Neutrophil (primary cell): ENCODE measurements around the gene ZNF627.
A peak's percentile ranks its signal among the peaks of the same experiment; 100 is the strongest.
"Not testable (repeated sequence)": the region's sequence is repeated elsewhere in the genome, so short reads cannot be mapped to it uniquely, and the experiment has no call there.

Source experiments
- H3K27ac ChIP-seq: fragments of 200-600 bp; sonication (generic); 2 replicates; pipeline ENCODE4 v1.5.1; 2016; ENCODE audit warnings: mild to moderate bottlenecking, moderate library complexity
- H3K27me3 ChIP-seq: fragments of 200-600 bp; sonication (generic); 2 replicates; pipeline ENCODE4 v1.6.0; 2016; ENCODE audit warnings: mild to moderate bottlenecking
- H3K36me3 ChIP-seq: fragments of 200-600 bp; sonication (generic); 2 replicates; pipeline ENCODE4 v1.5.1; 2017
- H3K4me1 ChIP-seq, 2 experiments: fragments of 200-600 bp in 1 of 2; sonication (generic) in 1 of 2; 1 replicate in 1 of 2; 2 replicates in 1 of 2; pipeline versions ENCODE4 v1.5.1 to v1.6.1; 2013 to 2016; ENCODE audit warnings: low read depth in 1 of 2, low read length in 1 of 2, mild to moderate bottlenecking in 1 of 2, moderate library complexity in 1 of 2; ENCODE audit not compliant: control insufficient read depth in 1 of 2, insufficient read depth in 1 of 2
- H3K4me3 ChIP-seq, 2 experiments: fragments of 200-600 bp in 1 of 2; sonication (generic) in 1 of 2; 1 replicate in 1 of 2; 2 replicates in 1 of 2; pipeline ENCODE4 v1.5.1; 2013 to 2016; ENCODE audit warnings: low read depth in 1 of 2, low read length in 1 of 2, mild to moderate bottlenecking in 1 of 2, moderate library complexity in 1 of 2
- H3K9me3 ChIP-seq: fragments of 200-600 bp; sonication (generic); 2 replicates; pipeline ENCODE4 v1.5.1; 2016
- TF ChIP-seq, protein P1 (sequence below): fragments of 200-600 bp; sonication (generic); IDR thresholded peaks from 2 replicates; pipeline ENCODE4 v1.5.1; 2016; ENCODE audit warnings: antibody characterized with exemption

ZNF627 gene

DNA sequence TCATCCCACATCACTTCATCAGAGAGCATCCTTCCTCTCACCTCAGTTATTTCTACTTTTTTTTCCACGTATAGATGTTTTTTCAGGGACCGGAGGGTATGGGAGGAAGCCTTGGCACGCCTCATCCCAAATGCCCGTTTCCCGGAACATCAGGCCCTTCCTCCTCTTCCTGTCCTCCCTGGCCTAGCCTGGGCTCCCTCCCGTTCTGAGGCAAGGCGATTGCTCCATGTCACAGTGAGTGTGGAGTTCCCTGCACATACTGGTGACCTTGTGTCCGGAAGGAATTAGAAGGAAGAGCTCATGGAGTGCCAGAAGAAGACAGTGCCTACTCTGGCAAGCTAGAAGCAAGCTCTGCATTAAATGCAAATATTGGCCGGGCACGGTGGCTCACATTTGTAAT, 1.1 kb upstream of the ZNF627 start:
- peaks cover 13 to 14% of the 10 kb centered on the region in 2 experiments for H3K4me1 ChIP-seq
- TF ChIP-seq, protein P1, sequence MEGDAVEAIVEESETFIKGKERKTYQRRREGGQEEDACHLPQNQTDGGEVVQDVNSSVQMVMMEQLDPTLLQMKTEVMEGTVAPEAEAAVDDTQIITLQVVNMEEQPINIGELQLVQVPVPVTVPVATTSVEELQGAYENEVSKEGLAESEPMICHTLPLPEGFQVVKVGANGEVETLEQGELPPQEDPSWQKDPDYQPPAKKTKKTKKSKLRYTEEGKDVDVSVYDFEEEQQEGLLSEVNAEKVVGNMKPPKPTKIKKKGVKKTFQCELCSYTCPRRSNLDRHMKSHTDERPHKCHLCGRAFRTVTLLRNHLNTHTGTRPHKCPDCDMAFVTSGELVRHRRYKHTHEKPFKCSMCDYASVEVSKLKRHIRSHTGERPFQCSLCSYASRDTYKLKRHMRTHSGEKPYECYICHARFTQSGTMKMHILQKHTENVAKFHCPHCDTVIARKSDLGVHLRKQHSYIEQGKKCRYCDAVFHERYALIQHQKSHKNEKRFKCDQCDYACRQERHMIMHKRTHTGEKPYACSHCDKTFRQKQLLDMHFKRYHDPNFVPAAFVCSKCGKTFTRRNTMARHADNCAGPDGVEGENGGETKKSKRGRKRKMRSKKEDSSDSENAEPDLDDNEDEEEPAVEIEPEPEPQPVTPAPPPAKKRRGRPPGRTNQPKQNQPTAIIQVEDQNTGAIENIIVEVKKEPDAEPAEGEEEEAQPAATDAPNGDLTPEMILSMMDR, result no peak
- no peak overlapping the region for H3K27ac ChIP-seq
- H3K36me3 ChIP-seq, result no peaks in the 10 kb centered on the region
- H3K27me3 ChIP-seq, result no peaks in the 10 kb centered on the region
- no peaks in the 10 kb centered on the region for H3K9me3 ChIP-seq
- no peak overlapping the region for H3K4me3 ChIP-seq

DNA sequence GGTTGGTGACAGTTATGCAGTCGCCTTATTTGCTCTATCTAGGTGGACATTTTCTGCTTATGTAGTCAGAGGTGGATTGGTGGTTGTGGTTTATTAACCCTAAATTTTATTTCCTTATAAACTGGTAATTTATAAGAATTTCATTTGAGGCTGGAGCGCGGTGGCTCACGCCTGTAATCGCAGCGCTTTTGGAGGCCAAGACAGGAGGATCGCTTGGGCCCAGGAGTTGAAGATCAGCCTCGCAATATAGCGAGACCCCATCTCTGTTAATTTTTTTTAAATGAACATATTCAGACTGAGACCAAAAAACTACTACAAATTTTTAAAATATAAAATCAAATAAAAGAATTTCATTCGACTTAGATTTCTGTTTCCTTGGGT, 810 bp downstream of the ZNF627 start:
- Histone ChIP-seq H3K27me3 (no peaks in the 10 kb centered on the region), H3K9me3 (no peaks in the 10 kb centered on the region), H3K4me1 (peaks cover 13 to 14% of the 10 kb centered on the region in 2 experiments), H3K4me3 (peak overlapping the region; percentile 92 to 94), H3K36me3 (no peaks in the 10 kb centered on the region), H3K27ac (peak overlapping the region; percentile 87)
- TF ChIP-seq, protein P1, result no peak

DNA sequence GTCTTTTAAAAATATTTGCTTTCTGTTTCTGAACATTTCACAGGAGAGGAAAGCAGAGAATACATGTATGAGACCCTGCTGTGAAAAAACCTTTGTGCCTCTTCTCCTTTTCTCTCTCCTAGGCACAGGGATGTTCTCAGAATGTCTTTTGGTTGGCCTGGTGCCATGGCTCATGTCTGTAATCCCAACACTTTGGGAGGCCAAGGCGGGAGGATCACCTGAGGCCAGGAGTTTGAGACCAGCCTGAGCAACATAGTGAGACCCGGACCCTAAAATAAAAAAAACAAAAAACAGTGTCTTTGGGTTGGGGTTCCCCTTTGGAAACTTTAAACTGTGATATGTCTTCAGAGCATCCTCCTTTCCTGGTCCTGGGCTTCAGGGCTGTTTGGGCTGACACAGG, 1.5 kb downstream of the ZNF627 start:
- H3K27ac ChIP-seq, result no peak overlapping the region
- H3K4me3 ChIP-seq, result no peak overlapping the region
- H3K4me1 ChIP-seq, result peaks cover 13 to 14% of the 10 kb centered on the region in 2 experiments
- TF ChIP-seq, protein P1, result no peak
- H3K27me3 ChIP-seq, result no peaks in the 10 kb centered on the region
- no peaks in the 10 kb centered on the region for H3K36me3 ChIP-seq
- H3K9me3 ChIP-seq, result no peaks in the 10 kb centered on the region

DNA sequence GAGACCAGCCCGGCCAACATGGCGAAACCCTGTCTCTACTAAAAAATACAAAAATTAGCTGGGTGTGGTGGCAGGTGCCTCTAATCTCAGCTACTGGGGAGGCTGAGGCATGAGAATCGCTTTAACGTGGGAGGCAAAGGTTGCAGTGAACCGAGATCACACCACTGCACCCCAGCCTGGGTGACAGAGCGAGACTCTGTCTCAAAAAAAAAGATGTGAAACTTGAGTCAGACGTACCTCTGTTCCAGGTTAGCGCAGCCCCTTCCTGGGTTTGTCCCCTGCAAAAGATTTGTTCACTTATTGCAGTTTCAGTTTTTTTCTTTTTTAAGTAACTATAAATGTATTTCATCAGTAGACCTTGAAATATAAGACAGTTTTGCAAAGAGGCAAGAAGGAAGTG, 2.4 kb downstream of the ZNF627 start:
- H3K27ac ChIP-seq, H3K27me3 ChIP-seq, H3K9me3 ChIP-seq, H3K4me3 ChIP-seq, H3K36me3 ChIP-seq: not testable (repeated sequence)
- peaks cover 13 to 14% of the 10 kb centered on the region in 2 experiments for H3K4me1 ChIP-seq

DNA sequence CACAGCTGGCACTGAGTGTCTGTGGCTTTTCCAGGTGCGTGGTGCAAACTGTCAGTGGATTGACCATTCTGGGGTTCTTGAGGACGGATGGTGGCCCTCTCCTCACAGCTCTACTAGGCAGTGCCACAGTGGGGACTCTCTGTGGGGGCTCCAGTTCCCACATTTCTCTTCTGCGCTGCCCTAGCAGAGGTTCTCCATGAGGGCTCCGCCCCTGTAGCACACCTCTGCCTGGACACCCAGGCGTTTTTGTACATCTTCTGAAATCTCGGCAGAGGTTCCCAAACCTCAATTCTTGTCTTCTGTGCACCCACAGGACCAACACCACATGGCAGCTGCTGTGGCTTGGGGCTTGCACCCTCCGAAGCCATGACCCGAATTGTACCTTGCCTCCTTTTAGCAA, 9.2 kb downstream of the ZNF627 start:
- TF ChIP-seq, protein P1, result no peak
- no peaks in the 10 kb centered on the region for H3K4me1 ChIP-seq
- peaks cover 5% of the 10 kb centered on the region for H3K36me3 ChIP-seq
- H3K27ac ChIP-seq, result no peak overlapping the region
- H3K9me3 ChIP-seq, result no peaks in the 10 kb centered on the region
- no peak overlapping the region for H3K4me3 ChIP-seq
- no peaks in the 10 kb centered on the region for H3K27me3 ChIP-seq

DNA sequence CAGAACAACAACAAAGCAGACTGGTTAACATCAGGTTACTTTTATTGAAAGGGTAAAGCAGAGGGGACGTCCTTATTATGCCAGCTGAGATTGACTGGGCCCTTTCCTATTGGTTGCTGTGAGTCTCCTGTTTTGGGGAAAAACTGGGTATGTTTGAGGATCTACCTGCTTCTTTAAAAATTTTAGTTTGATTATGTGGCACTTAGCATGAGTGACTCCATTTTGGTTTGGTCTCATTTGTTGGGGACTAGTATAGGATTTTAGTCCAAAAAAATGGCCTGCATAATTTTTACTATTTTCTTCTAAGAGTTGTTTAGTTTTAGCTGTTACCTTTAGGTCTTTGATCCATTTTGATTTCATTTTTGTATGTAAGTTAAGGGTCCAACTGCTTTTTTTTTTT, 14.4 kb downstream of the ZNF627 start:
- TF ChIP-seq, protein P1, result no peak
- no peak overlapping the region for H3K4me3 ChIP-seq
- no peaks in the 10 kb centered on the region for H3K4me1 ChIP-seq
- H3K27me3 ChIP-seq, result no peaks in the 10 kb centered on the region
- peaks cover 7% of the 10 kb centered on the region for H3K9me3 ChIP-seq
- H3K36me3 ChIP-seq, result peaks cover 25% of the 10 kb centered on the region
- H3K27ac ChIP-seq, result no peak overlapping the region
